GM18867 (cell line): ENCODE data around the gene ATP12A.

Source experiments
- ATAC-seq: cut with Tn5 transposase; IDR thresholded peaks from one replicate; pipeline ENCODE4 v1.9.1; 2021; ENCODE audit warnings: mild to moderate bottlenecking, moderate library complexity; ENCODE audit not compliant: unreplicated experiment

Gene ATP12A

DNA sequence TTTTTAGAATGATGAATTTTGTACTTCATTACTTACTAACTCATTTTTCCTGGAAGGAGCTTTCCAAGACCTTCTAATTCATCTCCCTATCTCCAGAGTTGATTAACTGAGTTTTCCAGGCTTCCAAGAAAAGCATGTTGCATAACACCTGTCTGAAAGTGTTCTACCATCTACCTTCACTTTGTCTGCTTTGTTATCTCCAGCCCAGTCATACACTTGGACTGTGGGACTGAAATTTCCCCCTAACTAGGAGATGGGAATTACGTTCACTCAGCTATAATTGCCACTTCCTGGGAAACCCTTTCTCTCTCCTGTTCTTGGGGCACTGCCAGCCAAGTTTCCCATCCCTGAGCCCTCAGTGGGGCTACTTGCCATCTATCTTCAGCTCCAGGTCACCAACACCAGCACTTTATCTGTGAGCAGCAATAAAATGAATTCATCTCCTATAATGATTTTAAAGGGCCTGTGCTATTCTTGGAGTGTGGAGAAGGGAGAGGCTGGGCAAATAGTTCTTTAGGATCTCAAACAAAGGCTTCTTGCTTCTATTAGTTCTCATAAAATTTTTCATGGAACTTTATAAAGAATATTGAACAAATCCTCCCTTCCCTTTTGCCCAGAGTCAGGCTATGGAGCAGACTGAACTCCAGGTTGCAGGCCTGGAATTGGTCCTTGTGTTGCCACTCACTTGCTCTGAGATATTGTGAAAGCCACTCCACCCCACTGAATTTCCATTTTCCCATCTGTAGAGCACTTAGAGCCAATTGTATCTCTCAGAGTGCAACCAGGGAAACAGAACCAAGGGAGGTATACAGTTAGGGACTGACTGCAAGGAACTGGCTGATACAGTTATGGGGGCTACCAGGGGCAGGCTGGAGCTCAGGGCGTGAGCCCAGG is 17.8 kb upstream of the ATP12A start:
- ATAC-seq: no peak

DNA sequence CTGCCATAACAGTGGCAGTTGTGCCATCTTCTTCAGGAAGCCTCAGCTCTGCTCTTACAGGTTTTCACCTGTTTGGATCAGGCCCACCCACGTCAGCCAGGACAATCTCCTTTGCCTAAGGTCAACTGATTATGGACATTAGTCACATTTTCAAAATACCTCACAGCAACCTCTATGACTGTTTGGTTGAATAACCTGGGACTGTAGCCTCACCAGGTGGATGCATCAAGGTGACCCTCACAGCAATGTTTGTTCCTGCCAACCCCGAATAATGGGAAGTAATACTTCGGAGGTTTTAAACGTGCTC is 17.2 kb upstream of the ATP12A start:
- no peak for ATAC-seq

DNA sequence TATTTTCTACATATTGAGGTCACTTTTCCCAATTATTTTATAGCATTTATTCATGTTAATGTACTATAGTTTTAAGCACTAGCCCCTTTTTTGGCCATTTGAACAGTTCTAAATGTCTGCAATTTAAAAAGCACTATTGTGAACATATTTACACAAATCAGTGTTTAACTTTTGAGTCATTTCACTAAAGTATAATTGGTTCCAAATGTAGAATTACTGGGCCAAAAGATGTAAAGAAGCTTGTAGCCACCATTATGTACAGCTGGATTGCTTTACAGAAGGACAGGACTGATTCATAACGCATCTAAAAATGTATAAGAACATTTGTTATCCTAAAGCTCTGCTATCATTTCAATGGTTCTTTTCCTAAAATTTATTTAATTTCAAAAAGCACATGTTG is 16.6 kb upstream of the ATP12A start:
- no peak for ATAC-seq

DNA sequence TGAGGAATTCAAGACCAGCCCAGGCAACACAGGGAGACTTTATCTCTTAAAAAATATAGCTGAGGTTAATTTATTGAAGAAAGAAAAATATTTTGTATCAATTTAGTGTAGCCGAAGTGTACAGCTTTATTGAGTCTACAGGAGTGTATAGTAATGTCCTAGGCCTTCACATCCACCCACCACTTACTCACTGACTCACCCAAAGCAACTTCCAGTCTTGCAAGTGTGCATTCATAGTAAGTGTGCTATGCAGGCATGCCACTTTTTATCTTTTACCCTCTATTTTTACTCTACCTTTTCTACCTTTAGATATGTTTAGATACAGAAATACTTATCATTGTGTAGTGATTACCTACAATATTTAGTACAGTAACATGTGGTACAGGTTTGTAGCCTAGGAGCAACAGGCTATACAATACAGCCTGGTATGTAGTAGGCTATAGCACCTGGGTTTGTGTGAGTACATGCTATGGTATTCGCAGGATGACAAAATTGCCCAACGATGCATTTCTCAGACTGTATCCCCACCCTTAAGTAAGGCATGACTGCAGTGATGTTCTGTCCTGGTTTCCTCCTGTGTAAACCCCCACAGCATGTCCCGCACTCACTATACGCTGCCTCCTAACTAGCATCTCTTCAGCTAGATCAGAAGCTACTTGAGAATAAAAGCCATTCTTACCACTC is 15.3 kb upstream of the ATP12A start:
- no peak for ATAC-seq

DNA sequence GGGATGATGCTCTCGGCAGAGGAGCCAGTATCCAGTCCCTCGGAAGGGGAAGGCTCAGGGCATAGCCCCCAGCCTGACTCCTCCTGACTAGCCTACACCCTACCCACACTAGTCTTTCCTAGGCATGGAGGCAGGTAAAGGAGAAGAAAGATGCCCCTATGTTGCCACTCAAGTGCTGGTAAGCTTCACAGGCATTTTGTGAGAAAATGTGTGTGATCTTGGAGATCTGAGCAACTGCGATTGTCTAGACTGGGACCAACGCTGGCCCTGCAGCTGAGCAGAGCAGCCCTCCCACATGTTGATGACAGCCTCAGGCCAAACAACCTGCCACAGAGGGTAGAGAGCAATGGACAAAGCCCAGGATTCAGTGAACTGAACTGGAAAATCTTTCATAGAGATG is 11.7 kb upstream of the ATP12A start:
- ATAC-seq: no peak

DNA sequence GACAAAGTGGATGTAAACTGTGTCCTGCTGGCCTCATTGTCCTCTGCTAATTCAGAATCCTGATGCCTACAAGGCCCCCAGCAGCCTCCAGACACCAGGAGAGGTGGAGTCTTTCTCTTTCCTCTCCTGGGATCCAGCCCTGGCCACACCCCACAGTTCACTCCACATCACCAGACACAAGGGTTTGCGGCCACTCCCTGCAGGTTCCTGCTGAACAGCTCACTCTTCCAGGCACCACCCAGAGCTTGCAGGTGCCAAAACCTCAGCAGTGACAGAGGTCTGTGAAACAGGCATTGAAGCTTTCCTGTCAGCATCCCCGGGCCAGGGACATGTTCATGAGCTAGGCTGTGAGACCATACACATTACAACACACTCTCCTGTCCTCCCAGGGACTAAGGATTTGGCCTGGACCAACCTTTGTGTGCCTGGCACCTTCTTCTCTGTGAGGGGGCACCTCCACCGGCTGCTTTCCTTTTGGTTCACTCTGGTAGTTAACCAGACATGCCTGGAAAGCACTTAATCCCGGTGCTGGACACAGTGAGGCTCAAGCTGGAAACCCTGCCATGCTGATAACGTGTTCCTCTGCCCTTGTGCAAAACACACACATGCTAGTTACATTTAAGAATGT is 11.1 kb upstream of the ATP12A start:
- ATAC-seq: no peak

DNA sequence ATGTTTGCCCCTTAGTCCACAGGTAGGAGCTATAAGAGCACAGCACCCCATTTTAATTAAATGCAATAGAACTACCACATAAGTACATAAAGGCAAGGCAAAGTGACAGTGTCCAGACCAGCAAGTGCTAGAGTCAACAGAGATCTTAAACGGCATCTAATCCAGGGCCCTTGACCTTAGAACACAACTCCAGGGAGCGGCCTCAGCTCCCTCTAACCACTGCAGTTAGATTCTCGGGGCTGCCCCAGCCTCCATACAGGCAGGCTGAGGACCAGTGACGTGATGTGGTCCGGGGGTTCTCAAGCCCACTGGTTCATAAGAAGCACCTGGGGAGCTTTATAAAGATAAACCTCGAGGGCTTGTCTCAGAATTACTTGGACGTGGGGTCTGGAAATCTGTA is 10.0 kb upstream of the ATP12A start:
- no peak for ATAC-seq

DNA sequence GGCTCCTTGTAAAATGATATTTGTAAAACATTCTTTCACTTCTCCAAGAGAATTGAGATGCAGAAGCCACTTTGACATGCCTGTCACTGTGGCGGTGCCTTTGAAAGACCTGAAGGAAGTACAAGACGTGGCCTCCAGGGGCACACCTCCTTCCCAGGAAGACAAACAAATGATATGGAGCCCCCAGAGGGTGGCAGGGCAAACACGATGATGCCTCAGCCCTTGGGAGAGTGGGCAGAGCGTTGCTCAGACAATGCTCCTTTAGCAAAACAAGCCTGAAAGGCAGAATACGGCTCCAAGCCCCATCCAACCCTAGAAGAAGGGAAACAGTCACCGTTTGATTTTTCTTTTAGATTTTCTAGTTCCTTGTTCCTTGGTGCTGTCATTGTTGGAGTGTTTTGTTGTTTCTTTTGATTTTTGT is 9.2 kb upstream of the ATP12A start:
- ATAC-seq: peak; percentile 50

DNA sequence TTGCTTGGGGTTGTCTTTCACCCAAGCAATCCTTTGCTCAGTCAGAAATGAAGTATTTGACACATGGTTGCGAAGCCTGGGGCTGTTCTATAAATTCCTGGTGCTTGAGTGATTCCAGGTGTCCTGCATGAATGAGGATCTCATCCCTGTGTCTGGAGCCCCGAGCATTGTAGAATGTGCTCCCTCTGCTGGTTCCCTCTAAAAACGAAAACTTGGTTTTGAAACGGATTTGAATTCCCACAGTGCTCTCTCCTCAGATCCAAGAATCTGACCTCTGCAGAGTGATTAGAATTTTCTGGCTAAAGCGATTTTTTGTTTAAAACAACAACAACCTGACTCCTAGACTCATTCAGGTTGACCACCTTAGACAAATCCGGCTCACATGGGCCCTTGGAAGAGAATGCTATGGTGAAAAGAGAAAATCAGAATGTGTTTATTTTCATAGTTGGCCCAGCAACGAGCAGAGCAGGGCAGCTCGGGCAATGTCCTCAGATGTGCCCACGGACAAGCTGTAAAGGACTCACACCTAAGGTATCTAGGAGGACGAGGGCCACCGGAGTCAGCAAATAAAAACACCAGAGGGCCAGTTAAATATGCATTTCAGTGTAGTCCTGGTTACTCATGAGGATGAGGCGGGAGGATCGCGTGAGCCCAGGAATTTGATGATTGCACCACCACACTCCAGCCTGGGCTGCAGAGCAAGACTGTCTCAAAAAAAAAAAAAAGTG is 8.7 kb upstream of the ATP12A start:
- ATAC-seq: no peak

DNA sequence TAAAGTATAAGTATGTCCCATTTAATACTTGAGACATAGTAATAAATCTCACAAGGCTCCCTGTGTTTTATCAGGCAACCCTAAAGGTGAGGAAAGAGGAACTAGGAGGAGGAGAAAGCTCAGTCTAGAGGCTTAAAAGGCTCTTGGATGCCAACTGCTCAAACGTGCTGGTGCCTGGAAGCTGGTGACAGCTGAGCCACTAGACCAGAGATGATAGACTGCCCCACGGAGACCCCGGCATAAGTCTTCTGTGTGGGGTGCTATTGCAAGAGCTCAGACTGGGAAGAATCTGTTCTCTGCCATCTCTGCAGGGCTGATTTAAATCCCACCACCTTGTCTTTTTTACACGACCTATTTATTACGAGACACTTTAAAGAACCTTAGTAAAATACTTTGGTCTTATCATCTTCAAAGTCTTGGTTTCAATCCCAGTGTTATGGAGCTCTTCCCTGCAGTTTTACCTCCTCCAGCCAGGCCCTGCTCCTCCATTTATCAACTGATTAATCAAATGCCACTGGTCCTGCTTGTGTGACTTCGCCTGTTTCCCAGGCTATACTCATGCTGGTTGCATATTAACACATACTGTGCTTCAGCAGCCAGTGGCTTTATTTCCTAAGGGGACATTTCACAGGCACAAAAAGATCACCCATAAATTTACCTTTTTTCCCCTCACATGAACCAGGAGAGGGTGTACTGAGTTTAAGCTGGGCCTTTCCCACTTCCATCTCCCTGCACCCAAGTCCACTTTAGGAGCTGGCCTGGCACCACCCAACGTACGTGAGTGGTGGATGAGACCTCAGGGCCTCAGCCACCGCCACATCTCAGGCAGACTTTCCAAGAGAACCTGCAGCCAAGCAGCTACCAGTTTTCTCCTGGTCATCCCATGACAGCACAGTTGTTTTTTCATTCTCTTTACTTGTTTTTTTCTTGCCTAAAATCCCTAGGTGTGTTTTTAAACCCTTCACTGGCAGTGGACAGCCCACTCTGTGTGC is 7.8 kb upstream of the ATP12A start:
- ATAC-seq: no peak

DNA sequence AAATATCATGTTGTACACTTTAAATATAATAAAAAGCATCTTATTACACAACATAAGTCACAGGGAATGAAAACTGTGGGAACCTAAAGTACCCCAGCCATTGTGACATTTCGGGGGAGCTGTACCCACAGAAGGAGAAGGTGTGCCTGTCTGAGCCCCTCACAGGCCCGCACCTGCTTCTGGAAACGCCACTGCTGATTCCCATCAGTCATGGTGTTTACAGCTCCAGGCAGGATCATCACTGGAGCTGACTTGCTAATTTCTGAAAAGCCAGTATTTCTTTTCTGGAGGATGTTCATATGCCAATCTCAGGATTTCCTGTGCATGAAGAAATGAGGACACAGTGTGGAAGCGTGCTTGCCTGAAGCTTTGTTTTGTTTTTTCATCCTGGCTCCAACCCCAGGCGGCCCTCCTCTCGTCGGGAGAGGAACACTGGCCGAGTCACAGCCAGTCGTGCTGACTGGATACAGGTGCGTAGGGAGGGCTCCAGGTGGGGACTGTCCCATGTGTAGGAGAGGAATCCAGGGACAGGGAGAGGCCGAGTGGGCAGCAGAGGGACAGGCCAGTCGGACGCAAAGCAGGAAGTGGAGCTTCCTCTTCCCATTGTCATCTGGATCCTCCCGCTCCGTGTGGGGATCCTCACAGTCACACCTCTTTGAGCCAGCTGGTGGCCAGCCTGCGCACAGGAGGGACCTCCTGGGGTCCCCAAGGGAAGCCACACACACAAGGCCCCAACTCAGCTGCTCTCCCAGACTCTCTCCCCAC is 4.2 kb upstream of the ATP12A start:
- ATAC-seq: no peak

DNA sequence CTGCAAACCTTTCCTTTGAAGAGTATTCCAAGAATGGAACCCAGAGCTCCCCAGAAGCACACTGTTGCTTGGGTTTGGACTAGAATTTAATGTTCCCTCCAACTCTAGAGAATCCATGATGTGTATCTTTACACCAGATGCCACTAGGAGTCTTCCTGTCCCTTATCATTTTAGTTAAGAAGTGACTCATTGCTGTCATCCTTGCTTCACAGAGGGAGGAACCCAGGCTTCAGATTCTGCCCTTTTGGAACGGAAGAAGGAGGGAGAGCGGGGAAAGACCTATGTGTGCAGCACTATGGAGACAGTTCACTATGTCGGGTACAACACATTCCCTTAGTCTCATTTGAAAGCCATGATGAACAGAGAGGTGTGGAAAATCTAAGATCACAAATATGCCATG is 2.1 kb upstream of the ATP12A start:
- no peak for ATAC-seq

DNA sequence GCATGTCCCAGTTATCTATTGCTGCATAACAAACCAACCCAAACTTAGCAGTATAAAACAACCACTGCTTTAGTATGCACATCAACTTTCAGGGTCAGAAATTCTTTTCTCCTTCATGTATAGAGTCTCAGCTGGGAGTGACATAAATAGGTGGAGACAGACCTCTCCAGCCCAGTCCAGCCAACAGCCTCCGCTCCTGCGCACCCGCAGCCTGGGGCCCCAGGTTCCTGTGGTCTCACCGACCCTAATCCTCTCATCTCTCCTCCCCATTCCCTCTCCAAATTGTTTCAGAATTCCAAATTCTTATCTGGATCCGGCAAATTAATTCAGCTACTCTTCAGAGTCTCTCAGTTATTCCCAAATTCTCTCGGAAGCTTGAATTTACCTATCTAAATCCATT is 522 bp upstream of the ATP12A start:
- ATAC-seq: no peak

DNA sequence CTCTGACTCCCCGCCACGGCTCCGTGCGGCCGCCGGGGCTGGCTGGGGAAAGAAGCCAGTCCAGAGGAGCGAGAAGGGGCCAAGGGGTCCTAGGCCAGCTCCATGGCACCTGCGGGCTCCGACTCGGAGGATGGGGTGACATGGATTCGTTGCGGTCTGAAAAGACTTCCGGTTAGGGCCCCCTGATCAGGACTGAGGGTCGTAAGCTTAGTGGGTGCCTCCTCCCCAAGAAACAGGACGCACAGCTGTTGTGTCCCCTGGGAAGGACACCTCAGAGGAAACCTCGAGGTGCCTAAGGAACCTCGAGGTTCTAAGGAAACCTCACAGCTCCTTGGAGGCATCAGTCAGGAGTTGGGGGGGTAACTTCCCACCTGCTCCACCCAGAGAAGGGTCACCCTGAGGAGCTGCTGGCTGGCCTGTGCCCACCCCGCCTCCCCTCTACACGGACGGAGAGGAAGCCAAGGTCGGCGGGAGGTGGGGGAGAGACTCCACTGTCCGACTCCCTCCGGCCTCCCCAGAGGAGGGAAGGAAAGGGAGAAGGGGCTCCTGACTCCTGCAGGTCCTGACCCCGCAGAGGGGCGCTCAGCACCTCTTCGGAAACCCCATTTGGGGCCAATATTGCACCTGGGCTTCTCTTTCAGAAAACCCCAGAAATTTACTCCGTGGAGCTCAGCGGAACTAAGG is 855 bp downstream of the ATP12A start:
- ATAC-seq: no peak

DNA sequence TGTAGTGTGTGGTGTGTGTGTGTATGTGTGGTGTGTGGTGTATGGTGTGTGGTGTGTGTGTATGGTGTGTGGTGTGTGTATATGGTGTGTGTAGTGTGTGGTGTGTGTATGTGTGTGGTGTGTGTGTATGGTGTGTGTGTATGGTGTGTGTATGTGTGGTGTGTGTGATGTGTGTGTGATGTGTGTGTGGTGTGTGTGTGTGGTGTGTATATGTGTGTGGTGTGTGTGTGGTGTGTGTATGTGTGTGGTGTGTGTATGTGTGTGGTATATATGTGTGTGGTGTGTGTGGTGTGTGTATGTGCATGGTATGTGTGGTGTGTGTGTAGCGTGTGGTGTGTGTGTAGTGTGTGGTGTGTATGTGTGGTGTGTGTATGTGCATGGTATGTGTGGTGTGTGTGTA is 1.7 kb downstream of the ATP12A start:
- no peak for ATAC-seq

DNA sequence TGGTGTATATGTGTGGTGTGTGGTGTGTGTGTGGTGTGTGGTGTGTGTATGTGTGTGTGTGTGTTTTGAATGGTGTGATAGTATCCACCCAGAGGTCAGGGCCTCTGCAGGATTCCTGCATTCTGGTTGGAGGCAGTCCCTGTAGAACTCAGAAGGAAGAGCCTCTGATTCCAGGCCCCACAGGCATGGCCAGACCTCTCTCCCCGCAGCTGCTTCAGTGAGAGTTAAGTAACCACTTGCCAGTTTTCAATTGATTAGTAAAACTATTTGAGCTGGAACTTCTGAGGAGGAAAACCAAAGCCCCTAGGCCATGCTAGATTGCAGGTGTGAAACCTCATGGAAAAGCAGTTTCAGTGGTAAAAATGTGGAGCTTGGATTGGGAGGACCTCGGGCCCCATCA is 2.1 kb downstream of the ATP12A start:
- no peak for ATAC-seq

DNA sequence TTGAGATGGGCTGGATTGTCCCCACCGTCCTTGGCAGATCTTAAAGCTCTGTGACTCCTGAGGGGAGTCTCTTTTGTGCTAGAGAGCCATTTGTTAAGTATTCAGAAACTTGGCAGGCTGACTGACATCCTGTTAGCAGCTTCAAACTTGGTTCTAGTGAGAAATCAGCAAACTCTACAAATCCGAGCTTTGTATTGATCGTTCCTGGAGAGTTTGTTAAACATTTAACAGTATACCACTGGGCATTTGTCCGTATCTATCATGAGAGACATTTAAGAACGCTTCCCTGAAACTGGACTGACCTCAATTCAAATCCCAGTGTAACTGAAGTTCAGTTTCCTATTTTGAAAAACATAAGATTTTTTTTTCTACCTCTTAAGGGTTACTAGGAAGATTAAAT is 3.1 kb downstream of the ATP12A start:
- ATAC-seq: no peak

DNA sequence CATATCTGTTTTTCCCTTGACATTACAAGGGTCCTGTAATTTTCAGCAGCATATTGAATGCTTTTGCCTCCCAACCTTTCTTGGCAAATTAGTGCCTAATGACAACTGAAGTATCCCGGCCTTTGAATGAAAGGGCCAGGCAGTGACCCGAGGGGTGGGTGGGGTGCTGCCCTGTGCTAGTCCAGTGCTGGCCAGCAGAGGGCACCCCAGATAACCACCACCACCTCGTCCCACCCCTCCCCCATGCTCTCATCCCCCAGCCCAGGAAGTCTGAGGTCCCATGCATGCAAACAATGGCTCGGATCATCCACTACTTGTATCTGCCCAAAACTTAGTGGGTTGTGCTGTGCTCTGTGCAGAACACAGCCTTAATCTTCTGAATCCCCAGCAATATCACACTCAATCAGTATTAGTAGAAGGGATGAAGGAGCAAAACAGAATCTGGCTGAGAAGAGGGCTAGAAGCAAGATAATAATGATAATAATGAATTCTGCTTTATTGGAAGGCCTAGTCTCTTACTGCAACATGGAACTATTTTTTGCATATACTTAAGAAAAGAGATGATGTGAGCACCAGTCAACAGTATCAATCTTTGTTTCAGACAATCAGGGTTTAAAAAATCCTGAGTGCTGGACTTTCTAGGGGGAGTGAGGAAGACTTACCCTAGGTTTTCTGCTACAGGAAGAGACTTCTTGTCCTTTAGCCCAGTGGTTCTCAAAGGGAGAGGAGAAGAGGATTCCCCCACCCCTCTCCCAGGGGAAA is 3.8 kb downstream of the ATP12A start:
- peak; percentile 52 for ATAC-seq
